ENCODE results near the gene CFD.
"Not testable (repeated sequence)": the region's sequence is repeated elsewhere in the genome, so short reads cannot be mapped to it uniquely, and the experiment has no call there.

CFD gene

GRCh38 chr19:888581-889385 is 29.3 kb downstream of the CFD start:
- DNase-seq (ENCODE audit: low read depth in 3 of 3), result no peak

GRCh38 chr19:889662-890295 is 30.3 kb downstream of the CFD start:
- DNase-seq (ENCODE audit: low read depth in 3 of 3), result no peak

- DNase-seq (ENCODE audit: low read depth in 3 of 3), result no peak
Measured at GRCh38 chr19:890831-891230, 31.4 kb downstream of the CFD start.

- DNase-seq (ENCODE audit: low read depth in 3 of 3), result not testable (repeated sequence)
Measured at GRCh38 chr19:891421-892200, 32.1 kb downstream of the CFD start.

GRCh38 chr19:892243-892893 is 32.9 kb downstream of the CFD start:
- no peak for DNase-seq (ENCODE audit: low read depth in 3 of 3)

- peak; percentile 78 to 85 (median 85) for DNase-seq (ENCODE audit: low read depth in 3 of 3)
Measured at GRCh38 chr19:892894-893689, 33.6 kb downstream of the CFD start, which contains the start of the genes MED16 and RNU6-9. Gene MED16, minus strand, starts transcription at chr19:893187. Its CDS starts 2,056 bp downstream, at chr19:891131. Gene RNU6-9, plus strand, starts transcription at chr19:893484.

GRCh38 chr19:896434-896833 is 37.0 kb downstream of the CFD start:
- no peak for DNase-seq (ENCODE audit: low read depth in 3 of 3)

DNA sequence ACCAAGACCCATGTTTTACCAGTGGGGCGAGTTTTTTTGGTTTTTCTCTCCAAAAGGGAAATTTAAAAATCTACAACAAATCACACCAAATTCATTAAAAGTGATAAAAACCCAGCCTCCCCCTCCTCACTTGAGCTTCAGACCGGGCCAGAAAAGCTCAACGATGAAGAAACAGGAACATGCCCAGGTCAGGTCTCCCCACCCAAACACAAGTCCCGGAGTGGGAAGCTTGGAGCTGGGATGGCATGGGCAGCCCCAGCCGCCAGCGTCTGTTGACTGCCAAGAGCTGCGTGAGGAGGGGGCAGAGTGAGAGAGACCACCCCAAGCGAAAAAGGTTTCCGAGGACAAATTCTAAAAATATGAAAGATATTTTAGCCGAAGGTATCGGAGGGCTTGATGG is 37.5 kb downstream of the CFD start:
- no peak for DNase-seq (ENCODE audit: low read depth in 3 of 3)

- no peak for DNase-seq (ENCODE audit: low read depth in 3 of 3)
Measured at GRCh38 chr19:897442-898039, 38.1 kb downstream of the CFD start.

- DNase-seq (ENCODE audit: low read depth in 3 of 3), result no peak
Measured at GRCh38 chr19:898663-899062, 39.2 kb downstream of the CFD start.

DNA sequence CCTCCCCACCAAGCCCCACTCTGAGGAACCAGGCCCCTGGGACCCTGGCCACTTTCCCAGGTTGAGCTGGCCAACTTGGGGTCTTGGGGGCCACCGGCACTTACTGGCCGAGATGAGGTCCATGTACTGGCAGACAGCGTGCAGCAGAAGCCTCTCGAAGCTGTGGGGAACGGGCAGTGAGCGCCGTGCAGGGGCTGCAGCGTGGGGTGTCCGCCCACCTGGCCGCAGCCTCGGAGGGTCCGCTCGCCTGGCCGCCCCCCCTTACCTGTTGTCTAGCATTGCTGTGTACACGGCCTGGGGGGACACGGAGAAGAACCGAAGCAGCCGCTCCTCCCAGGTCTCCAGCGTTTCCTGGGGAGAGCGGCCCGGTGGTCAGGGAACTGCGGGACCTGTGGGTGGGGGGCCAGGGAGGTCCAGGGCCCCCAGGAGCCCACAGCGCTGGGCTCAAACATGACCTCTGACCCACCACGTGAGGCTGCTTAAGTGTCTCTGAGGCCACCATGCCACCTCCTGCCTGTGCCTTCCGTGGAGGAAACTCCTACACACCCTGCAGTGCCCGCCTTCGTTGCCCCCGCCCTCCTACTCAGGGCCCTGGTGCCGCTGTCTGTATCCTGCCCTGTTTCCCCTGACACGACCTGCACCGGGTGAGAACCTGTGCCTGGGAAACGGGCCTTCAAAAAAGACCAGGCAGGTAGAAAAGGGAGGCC is 40.0 kb downstream of the CFD start:
- no peak for DNase-seq (ENCODE audit: low read depth in 3 of 3)

DNA sequence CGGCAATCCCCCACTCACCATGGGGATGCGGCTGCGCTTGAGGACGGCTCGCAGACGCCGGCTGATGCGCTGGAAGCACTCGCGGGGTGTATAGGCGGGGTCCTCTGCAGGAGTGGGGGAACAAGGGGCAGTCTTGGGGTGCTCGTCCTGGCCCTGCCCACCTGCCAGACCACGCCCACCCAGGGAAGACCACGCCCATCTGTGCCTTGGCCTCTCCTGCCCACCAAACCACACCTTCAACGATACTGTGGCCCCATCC is 40.5 kb downstream of the CFD start:
- no peak for DNase-seq (ENCODE audit: low read depth in 3 of 3)

DNA sequence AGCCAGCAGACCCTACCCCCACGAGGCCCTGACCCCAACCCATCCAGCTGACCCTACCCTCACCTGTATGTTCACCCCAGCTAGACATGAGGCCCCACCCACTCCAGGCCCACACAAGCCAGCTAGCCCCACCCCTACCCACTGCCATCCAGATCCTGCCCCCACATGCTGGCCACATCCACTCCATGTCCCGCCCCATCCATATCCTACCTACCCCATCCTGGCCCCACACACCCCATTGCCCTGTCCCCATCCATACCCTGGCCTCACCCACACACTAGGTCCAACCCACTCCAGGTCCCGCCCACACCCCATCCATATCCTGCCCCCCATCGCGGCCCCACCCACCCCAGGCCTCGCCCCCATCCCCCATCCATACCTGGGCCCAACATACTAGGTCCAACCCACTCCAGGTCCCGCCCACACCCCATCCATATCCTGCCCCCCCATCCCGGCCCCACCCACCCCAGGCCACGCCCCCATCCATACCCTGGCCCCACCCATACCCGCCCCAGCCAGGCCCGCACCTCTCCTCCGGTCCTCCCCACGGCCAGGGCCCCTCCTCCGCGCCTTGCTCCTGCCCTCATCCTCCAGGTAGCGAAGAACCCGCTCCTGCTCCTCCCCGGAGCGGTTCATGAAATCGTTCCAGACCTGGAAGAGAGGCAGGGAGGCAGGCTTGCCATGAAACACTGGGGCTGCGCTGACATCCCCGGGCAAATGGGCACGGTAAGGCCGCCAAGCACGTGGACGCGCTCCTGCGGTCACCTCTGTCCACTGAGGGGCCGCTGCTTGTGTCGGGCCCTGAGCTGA is 41.0 kb downstream of the CFD start:
- no peak for DNase-seq (ENCODE audit: low read depth in 3 of 3)

DNA sequence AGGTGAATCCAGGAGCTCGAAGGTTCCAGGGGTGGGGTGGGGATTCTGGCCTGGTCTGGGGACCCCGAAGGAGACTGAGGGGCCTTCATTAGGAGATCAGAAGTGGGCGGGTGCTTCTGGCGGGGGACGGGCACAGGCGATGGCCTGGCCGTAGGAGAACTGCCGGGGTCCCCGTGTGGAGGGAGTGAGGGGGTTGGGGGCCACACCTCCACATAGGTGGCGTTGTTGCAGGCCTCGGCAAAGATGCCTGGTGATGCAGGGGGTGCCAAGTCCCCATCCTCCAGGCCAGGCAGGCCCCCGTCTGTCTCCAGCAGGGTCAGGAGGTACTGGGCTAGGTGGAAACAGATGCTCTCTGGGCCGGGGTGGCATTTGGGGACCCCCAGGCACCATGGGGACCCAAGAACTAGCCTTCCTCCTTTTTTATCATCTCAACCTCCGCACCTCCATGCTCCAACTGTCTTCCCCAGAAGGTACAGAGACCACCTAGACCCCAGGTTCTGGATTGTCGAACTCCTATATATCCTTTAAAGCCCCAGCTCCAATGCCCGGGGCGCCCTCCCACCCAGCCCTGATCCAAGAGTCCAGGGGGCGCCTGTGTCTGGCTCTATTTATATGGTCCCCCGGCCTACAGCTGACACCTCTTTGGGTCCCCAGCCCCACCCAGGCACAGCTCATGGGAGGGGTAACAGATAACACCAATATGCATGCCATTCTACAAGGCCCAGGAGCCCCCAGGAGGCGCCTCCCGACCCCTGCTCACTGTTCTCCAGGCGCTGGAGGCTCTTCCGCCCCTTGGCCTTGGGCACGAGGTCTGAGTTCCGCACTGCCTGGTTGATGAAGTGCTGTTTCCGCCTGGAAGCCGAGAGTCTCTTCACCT is 42.0 kb downstream of the CFD start:
- DNase-seq (ENCODE audit: low read depth in 3 of 3), result no peak

- no peak for DNase-seq (ENCODE audit: low read depth in 3 of 3)
Measured at GRCh38 chr19:902093-902370, 42.6 kb downstream of the CFD start.

GRCh38 chr19:902446-903226 is 43.2 kb downstream of the CFD start:
- no peak for DNase-seq (ENCODE audit: low read depth in 3 of 3)

DNA sequence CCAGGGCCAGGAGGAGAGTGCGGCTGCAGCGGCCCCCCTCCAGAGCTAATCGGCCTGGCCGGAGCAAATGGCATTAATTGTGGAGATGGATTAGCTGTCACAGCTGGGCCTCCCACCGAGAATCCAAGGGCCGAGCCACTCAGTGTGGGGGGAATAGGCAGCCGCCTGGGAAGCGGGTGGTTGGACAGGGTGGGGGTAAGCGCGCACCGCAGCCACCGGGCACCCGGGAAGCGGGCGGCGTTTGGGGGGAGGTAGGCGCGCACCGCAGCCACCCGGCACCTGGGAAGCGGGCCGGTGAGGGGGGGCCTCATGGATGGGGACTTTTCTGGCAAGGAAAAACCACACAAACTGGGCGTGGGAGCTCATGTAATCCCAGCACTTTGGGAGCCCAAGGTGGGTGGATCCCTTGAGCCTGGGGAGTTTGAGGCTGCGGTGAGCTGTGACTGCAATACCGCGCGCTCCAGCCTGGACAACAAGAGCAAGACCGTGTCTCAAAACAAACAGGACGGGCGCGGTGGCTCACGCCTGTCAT is 43.9 kb downstream of the CFD start:
- no peak for DNase-seq (ENCODE audit: low read depth in 3 of 3)

DNA sequence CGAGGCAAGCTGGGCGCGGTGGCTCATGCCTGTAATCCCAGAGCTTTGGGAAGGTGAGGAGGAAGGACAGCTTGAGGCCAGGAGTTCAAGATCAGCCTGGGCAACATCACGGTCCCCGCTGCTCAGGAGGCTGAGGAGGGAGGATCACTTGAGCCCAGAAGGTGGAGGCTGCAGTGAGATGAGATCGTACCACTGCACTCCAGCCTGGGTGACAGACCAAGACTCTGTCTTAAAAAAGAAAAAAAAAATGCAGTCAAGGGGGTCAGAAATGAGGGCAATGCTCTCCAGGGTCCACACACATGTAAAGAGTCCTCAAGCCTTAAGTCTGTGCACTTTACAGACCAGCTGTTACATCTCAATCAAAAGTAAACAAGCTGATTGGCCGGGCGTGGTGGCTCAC is 45.1 kb downstream of the CFD start:
- DNase-seq (ENCODE audit: low read depth in 3 of 3), result no peak
